ENCODE measurements around the gene RHD. TPM values are rescaled to one million over a fixed set of nuclear protein-coding genes. Genes with fewer than 3 reads are reported as not detected.
"Not testable (repeated sequence)": the region's sequence is repeated elsewhere in the genome, so short reads cannot be mapped to it uniquely, and the experiment has no call there.

Gene RHD
- total RNA-seq, result not detected

DNA sequence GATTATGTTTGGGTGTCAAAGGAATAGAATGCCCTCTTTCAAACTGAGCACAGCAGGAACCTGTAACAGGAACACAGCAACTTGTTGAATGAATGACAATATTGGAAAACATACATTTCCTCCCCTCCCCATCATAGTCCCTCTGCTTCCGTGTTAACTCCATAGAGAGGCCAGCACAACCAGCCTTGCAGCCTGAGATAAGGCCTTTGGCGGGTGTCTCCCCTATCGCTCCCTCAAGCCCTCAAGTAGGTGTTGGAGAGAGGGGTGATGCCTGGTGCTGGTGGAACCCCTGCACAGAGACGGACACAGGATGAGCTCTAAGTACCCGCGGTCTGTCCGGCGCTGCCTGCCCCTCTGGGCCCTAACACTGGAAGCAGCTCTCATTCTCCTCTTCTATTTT is at the start of gene RHD:
TSS of gene RHD (plus strand) at position 272 of the 400 bp plus-strand sequence. CDS start at position 311, 39 bp downstream.
- H3K27me3 ChIP-seq; H3K9me3 ChIP-seq; H3K4me3 ChIP-seq; H3K27ac ChIP-seq; H3K36me3 ChIP-seq; intact Hi-C loops (cut with DNase I); DNase-seq (ENCODE audit: extremely low spot score in 2 of 2); H3K4me1 ChIP-seq: not testable (repeated sequence)

DNA sequence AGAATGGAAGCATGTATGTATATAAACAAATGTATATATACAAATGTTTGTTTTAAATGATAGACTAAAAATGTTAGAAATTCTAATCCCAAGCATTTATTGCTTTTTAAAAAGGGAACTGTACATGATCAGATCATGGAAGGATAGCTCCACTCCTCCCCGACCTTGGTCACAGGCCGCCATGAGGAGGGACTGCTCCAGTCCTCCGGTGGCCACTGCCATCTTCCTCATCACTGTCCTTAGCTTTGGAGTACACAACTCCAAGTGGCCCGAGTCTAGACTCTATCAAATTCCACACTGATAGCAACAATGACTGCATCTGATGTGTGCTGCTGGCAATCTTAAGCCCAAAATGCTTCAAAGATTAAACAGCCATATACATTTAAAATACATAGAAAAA is 49.7 kb upstream of the RHD start:
- TF ChIP-seq POLR2A (IDR thresholded peaks at IDR 0.05) (no peak), POLR2AphosphoS5 (IDR thresholded peaks at IDR 0.05; ENCODE audit: insufficient read depth in 1 of 2, low read depth in 1 of 2) (no peak), CTCF (IDR thresholded peaks at IDR 0.05) (no peak)

GRCh38 chr1:25223471-25223870 is 48.8 kb upstream of the RHD start:
- no peak overlapping the region for H3K4me3 ChIP-seq
- intact Hi-C loops (cut with DNase I), result no loop called here
- no peak for TF ChIP-seq POLR2A (IDR thresholded peaks at IDR 0.05)
- no peak for TF ChIP-seq CTCF (IDR thresholded peaks at IDR 0.05)
- no peak for TF ChIP-seq POLR2AphosphoS5 (IDR thresholded peaks at IDR 0.05; ENCODE audit: insufficient read depth in 1 of 2, low read depth in 1 of 2)
- no peaks in the 10 kb centered on the region for H3K27me3 ChIP-seq
- peaks cover 0 to 74% of the 10 kb centered on the region in 2 donors for H3K36me3 ChIP-seq
- no peaks in the 10 kb centered on the region for H3K9me3 ChIP-seq
- no peaks in the 10 kb centered on the region for H3K4me1 ChIP-seq
- no peak for DNase-seq (ENCODE audit: extremely low spot score in 2 of 2)
- H3K27ac ChIP-seq, result no peak overlapping the region

More for the DNA sequence above, 49.7 kb upstream of the RHD start:
- Histone ChIP-seq H3K4me3 (no peak overlapping the region), H3K4me1 (no peaks in the 10 kb centered on the region), H3K9me3 (no peaks in the 10 kb centered on the region), H3K27ac (no peak overlapping the region), H3K36me3 (peaks cover 0 to 65% of the 10 kb centered on the region in 2 donors), H3K27me3 (no peaks in the 10 kb centered on the region)
- no peak for DNase-seq (ENCODE audit: extremely low spot score in 2 of 2)
- intact Hi-C loops (cut with DNase I), result no loop called here

DNA sequence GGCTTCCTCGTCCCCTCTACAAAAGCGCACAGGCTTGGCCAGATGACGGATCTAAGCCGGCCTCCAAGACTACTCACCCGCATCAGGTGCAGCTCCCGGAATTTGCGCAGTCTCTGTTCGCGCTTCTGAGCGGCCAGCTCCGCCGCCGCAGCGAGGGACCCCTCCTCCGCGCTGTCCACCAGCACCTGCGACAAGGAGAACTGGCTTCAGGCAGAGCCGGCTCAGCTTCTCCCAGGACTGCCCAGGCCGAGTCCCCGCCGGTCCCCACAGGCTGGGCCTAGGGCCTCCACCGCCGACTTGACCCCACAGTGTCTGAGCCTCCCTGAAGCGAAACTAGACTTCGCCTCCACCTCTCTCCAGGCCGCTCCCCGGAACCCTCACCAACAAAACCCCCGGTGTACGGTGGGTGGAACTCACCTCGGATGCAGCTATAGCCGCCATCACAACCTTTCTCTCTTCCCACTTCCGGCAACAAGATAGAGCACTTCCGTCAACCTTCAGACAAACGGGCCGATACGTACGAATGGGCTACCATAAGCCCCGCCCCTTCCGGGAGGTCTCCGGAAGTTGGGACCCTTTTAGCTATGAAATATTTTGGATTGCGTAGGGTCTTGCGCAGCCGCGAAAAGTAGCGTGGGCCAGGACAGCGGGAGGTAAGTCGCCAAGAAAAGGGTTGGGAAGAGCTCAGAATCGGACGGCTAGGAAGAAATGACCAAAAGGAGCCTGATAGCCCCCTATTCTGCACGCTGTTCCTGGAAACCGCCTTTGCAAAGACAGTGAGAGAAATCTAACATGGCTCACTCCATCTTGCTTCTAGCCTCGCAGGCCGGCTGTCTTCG is 40.1 kb upstream of the RHD start, which contains the start of gene SYF2:
TSS of gene SYF2 (minus strand) at position 476 of the 839 bp plus-strand sequence. CDS start at position 441, 35 bp downstream.
- Histone ChIP-seq H3K36me3 (peaks cover 0 to 22% of the 10 kb centered on the region in 2 donors), H3K27me3 (no peaks in the 10 kb centered on the region), H3K4me1 (peaks cover 31% of the 10 kb centered on the region), H3K27ac (peak within 1 kb of the TSS; percentile 93), H3K4me3 (peak within 1 kb of the TSS; percentile 74 to 79), H3K9me3 (no peaks in the 10 kb centered on the region)
- peak in 1 of 2 donors; percentile 94 for DNase-seq (ENCODE audit: extremely low spot score in 2 of 2)
- TF ChIP-seq CTCF (IDR thresholded peaks at IDR 0.05) (no peak), POLR2A (IDR thresholded peaks at IDR 0.05) (peak in 1 of 2 donors; percentile 74), POLR2AphosphoS5 (IDR thresholded peaks at IDR 0.05; ENCODE audit: insufficient read depth in 1 of 2, low read depth in 1 of 2) (peak; percentile 81 to 93)
- intact Hi-C loops (cut with DNase I), result no loop called here

GRCh38 chr1:25232866-25233784 is 39.2 kb upstream of the RHD start:
- intact Hi-C loops (cut with DNase I), result no loop called here
- Histone ChIP-seq H3K27ac (peak overlapping the region; percentile 93), H3K9me3 (no peaks in the 10 kb centered on the region), H3K36me3 (peaks cover 0 to 13% of the 10 kb centered on the region in 2 donors), H3K4me1 (peaks cover 31% of the 10 kb centered on the region), H3K4me3 (peak overlapping the region; percentile 74 to 79), H3K27me3 (no peaks in the 10 kb centered on the region)
- DNase-seq (ENCODE audit: extremely low spot score in 2 of 2), result peak in 1 of 2 donors; percentile 93
- TF ChIP-seq POLR2AphosphoS5 (IDR thresholded peaks at IDR 0.05; ENCODE audit: insufficient read depth in 1 of 2, low read depth in 1 of 2) (peak in 1 of 2 donors; percentile 47), CTCF (IDR thresholded peaks at IDR 0.05) (no peak)

DNA sequence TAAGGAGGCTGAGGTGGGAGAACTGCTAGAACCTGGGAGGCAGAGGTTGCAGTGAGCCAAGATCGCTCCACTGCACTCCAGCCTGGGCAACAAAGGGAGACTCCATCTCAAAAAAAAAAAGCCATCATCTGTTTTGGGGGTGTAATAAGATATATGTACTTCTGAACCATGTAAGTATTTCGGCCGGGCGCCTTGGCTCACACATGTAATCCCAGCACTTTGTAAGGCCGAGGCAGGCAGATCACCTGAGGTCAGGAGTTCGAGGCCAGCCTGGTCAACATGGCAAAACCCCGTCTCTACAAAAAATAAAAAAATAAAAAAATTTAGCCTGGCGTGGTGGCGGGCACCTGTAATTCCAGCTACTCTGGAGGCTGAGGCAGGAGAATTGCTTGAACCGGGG is 36.9 kb upstream of the RHD start:
- intact Hi-C loops (cut with DNase I); H3K36me3 ChIP-seq; H3K27ac ChIP-seq; DNase-seq (ENCODE audit: extremely low spot score in 2 of 2); H3K27me3 ChIP-seq; H3K4me3 ChIP-seq; H3K9me3 ChIP-seq: not testable (repeated sequence)
- H3K4me1 ChIP-seq, result peaks cover 39% of the 10 kb centered on the region

GRCh38 chr1:25236261-25236660 is 36.0 kb upstream of the RHD start:
- H3K4me1 ChIP-seq, result peaks cover 39% of the 10 kb centered on the region
- H3K4me3 ChIP-seq; DNase-seq (ENCODE audit: extremely low spot score in 2 of 2); H3K36me3 ChIP-seq; H3K27ac ChIP-seq; intact Hi-C loops (cut with DNase I); H3K27me3 ChIP-seq; H3K9me3 ChIP-seq: not testable (repeated sequence)
